Astrocyte of the cerebellum (primary cell): Measurements from ENCODE around the gene DPYD.

ENCODE experiments used
- DNase-seq: peaks from one replicate; pipeline ENCODE4 v3.0.0-alpha.2; 2011; ENCODE audit warnings: low read depth
- H3K4me3 ChIP-seq: 2 replicates; pipeline ENCODE4 v1.5.1; 2011; ENCODE audit warnings: mild to moderate bottlenecking, low read depth, low read length, moderate library complexity
- CTCF ChIP-seq: IDR thresholded peaks from 2 replicates; pipeline ENCODE4 v1.5.1; 2012; ENCODE audit warnings: low read length, low read depth, moderate library complexity, mild to moderate bottlenecking; ENCODE audit errors: missing control alignments
- in situ Hi-C: cut with HindIII; loops from 2 replicates; pipeline ENCODE4 v1.10.0; 2017; ENCODE audit warnings: low sequenced_read_pairs

The DPYD gene

GRCh38 chr1:97396463-97396862 is 524.4 kb downstream of the DPYD start:
- no peak for DNase-seq
- H3K4me3 ChIP-seq: no peak overlapping the region
- in situ Hi-C loops: no loop called here
- no peak for TF ChIP-seq CTCF

GRCh38 chr1:97392701-97393100 is 528.1 kb downstream of the DPYD start:
- H3K4me3 ChIP-seq: no peak overlapping the region
- no peak for DNase-seq
- in situ Hi-C loops: no loop called here
- no peak for TF ChIP-seq CTCF

GRCh38 chr1:97385536-97386277 is 535.1 kb downstream of the DPYD start:
- no peak overlapping the region for H3K4me3 ChIP-seq
- no peak for DNase-seq

GRCh38 chr1:97384294-97384968 is 536.4 kb downstream of the DPYD start:
- H3K4me3 ChIP-seq: no peak overlapping the region
- DNase-seq: peak; percentile 68
- TF ChIP-seq CTCF: no peak
- in situ Hi-C loops: no loop called here

More at GRCh38 chr1:97385536-97386277, 535.1 kb downstream of the DPYD start:
- in situ Hi-C loops: no loop called here
- TF ChIP-seq CTCF: no peak

- DNase-seq: no peak
- H3K4me3 ChIP-seq: no peak overlapping the region
- TF ChIP-seq CTCF: no peak
- in situ Hi-C loops: no loop called here
Measured at GRCh38 chr1:97383797-97384196, 537.0 kb downstream of the DPYD start.

- no peak overlapping the region for H3K4me3 ChIP-seq
- DNase-seq: no peak
- in situ Hi-C loops: no loop called here
- TF ChIP-seq CTCF: no peak
Measured at GRCh38 chr1:97382206-97382605, 538.6 kb downstream of the DPYD start.
